HFF-Myc (cell line): ENCODE data around the gene ARHGEF10L.

Source experiments
- DNase-seq: peaks from one replicate; pipeline ENCODE4 v3.0.0-alpha.2; 2011; ENCODE audit warnings: low read depth; ENCODE audit errors: extremely low read depth
- H3K4me3 ChIP-seq: replicated peaks from 2 replicates; pipeline ENCODE4 v1.5.1; 2011; ENCODE audit warnings: low read depth, mild to moderate bottlenecking, control low read depth, low read length
- TF ChIP-seq, protein P1 (sequence below): IDR thresholded peaks from 2 replicates; pipeline ENCODE4 v1.5.1; 2012; ENCODE audit warnings: mild to moderate bottlenecking, low read depth, low read length, control low read depth; ENCODE audit errors: missing control alignments

Gene ARHGEF10L

DNA sequence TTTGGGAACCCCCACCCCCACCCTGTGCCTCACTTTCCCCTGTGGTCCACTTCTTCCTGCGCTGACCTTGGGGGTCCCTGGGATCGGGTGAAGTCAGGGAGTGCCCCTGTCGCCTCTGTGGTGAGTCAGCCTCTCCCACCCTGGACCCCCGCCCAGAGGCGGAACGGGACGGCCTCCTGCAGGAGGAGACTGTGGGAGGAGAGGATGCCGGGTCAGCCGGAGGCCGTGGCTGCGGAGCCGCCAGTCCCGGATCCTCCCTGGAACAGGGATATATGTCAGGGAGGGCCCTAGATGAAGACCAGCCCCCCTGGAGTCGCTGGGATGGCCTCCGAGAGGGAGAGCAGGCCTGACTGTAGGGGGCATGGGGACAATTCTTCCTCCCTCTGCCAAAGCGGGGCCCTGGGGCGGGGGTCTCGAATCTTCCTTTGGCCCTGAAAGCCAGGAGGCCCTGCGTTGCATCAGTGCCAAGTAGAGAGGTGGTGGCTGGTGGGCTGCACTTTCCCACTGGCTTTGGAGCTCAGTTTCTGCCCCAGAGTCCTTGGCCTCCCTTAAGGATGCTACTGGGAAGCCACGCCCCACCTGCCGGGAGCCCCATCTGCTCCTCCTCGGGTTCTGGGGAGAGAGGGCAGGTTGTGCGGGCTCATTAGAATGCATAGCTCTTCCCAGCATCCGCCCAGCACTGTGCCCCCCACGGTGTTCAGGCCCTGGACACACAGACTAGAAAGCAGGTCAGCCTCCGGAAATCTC lies 930 bp downstream of the ARHGEF10L start:
- H3K4me3 ChIP-seq = peak overlapping the region; percentile 54
- TF ChIP-seq, protein P1, sequence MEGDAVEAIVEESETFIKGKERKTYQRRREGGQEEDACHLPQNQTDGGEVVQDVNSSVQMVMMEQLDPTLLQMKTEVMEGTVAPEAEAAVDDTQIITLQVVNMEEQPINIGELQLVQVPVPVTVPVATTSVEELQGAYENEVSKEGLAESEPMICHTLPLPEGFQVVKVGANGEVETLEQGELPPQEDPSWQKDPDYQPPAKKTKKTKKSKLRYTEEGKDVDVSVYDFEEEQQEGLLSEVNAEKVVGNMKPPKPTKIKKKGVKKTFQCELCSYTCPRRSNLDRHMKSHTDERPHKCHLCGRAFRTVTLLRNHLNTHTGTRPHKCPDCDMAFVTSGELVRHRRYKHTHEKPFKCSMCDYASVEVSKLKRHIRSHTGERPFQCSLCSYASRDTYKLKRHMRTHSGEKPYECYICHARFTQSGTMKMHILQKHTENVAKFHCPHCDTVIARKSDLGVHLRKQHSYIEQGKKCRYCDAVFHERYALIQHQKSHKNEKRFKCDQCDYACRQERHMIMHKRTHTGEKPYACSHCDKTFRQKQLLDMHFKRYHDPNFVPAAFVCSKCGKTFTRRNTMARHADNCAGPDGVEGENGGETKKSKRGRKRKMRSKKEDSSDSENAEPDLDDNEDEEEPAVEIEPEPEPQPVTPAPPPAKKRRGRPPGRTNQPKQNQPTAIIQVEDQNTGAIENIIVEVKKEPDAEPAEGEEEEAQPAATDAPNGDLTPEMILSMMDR = no peak
- no peak for DNase-seq

DNA sequence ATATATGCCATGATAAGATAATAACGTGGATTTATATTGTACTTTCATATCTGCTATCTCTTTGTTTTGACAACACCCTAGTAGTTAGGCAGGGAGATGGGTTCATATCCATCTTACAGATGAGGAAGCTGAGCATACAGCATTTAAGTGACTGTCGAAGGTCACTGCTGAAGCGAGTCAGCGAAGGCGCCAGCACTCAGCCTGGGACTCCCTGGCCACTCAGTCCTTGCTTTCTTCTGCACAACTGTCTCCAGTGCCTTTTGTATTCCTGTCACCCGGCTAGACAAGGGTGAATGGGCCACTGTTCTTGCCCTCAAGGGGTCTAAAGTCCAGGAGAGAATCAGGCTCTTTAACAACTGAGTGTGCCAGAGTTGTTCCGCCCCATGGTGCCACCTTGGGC lies 3.1 kb downstream of the ARHGEF10L start:
- no peak overlapping the region for H3K4me3 ChIP-seq
- TF ChIP-seq, protein P1 = no peak
- no peak for DNase-seq

DNA sequence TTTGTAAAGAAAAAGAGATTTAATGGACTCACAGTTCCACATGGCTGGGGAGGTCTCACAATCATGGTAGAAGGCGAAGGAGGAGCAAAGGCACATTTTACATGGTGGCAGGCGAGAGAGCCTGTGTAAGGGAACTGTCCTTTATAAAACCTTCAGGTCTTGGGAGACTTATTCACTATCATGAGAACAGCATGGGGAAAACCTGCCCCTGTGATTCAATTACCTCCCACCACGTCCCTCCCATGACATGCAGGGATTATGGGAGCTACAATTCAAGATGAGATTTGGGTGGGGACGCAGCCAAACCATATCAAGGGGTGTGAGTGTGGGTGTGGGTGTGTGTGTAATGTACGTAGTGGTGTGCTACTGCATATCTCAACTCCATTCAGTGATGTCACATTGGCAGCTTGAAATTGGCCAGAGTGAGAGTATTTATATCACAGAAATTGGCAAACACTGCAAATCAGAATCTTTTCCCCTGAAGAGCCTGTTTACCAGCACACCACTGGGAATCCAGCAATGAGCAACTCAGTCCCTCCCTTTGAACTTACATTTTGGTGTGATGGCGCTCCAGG lies 5.4 kb downstream of the ARHGEF10L start:
- H3K4me3 ChIP-seq = no peak overlapping the region
- DNase-seq = no peak
- TF ChIP-seq, protein P1 = no peak

DNA sequence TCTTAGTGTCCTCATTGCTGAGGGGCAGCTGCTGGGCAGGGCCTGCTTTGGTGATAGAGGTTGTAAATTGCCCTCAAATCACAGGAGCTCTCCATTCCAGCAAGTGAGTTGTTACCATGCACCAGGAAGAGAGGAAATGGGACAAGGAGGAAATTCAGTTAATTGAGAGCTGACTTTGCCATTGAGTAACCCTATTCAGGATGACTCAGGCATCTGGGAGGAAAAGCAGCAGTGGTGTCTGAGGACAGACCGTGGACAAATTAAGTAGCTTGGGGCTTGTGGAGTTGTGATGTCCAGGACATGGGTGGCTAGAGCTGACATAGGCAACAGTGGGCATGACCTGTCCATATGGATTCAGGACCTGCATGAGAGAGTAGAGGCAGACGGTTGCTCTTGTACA lies 5.9 kb downstream of the ARHGEF10L start:
- no peak overlapping the region for H3K4me3 ChIP-seq
- TF ChIP-seq, protein P1 = no peak
- DNase-seq = no peak

DNA sequence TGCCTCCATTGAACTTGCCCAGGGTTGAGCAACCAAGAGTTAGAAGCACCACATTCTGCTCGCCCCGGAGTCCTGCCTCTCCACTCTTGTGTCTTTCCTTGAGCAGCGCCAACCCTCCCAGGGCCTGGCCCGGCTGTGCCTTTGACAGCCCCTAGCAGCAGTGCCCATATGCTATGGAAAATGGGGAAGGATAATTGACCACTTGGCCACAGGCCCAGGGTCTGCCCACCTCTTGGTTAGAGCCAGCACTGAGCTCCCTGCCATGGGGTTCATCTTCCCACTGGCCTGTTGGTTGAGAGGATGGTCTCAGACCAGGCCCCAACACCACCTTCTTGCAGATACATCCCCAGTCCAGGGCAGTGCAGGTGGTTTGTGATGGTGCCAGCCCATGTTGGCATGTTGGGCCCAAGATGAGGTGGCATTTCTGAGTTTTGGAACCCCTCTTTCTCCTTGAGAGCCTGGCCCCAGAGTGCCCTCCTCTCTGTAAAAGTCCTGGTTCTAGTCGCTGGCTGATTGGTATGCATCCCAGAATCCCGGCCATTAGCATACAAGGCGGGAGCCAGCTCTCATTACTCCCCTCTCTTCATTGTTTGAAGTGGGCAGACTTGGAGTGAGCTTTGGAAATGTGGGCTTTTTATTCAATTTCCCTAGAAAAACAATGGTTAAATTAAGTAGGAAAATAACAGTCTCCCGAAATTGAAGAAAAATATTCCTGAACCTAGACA lies 7.6 kb downstream of the ARHGEF10L start:
- no peak for DNase-seq
- H3K4me3 ChIP-seq = no peak overlapping the region
- TF ChIP-seq, protein P1 = no peak

DNA sequence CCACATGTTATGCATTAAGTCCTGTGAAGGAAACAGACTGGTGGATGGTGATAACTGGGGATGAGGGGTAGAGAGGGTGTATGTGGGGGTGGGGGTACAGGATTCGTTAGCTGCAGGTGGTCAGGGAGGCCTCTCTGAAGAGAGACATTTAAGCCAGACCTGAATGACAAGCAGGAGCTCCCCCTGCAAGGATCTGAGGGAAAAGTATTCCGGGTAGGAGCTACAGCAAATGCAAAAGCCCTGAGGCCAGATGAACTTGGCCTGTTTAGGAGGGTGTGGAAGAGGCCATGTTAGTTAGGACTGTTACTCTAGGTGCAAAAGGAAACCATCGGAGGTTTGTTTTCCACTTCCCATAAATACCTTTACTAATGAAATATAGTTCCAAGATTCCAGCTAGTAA lies 9.9 kb downstream of the ARHGEF10L start:
- DNase-seq = no peak
- no peak overlapping the region for H3K4me3 ChIP-seq
- TF ChIP-seq, protein P1 = no peak
